A549 treated with ZK216348 at 1 μM for 4 hours (cell line): ENCODE results near the gene APEX1. TPM values are rescaled to one million over a fixed set of nuclear protein-coding genes. Genes with fewer than 3 reads are reported as not detected.

Experiments
- total RNA-seq: library from RNA; stranded (reverse); fragments of 200-300 nt; extraction: Qiagen RNA extraction; gene quantifications from 5 replicates; pipeline ENCODE4 v1.2.3, GENCODE V29; 2022; ENCODE audit warnings: low read depth

APEX1 gene
- 248 to 284 TPM (median 259 TPM) in 5 replicates for total RNA-seq

GRCh38 chr14:20454516-20455354, at the start of gene APEX1, which contains the start of gene OSGEP:
TSS of gene APEX1 (plus strand) at chr14:20455226. CDS start at chr14:20455646, 420 bp downstream.
TSS of gene OSGEP (minus strand) at chr14:20454812. CDS start at chr14:20454683, 129 bp downstream.

GRCh38 chr14:20412876-20413743, 41.9 kb upstream of the APEX1 start, which contains the start of gene TEP1:
TSS of gene TEP1 (minus strand) at chr14:20413501. CDS start at chr14:20408439, 5,062 bp downstream.

GRCh38 chr14:20435582-20436362, 19.3 kb upstream of the APEX1 start, which contains the start of gene KLHL33:
TSS of gene KLHL33 (minus strand) at chr14:20436166. CDS start at chr14:20435811, 355 bp downstream.

GRCh38 chr14:20461225-20462141, 6.5 kb downstream of the APEX1 start, which contains the start of gene PIP4P1:
TSS of gene PIP4P1 (minus strand) at chr14:20461434. CDS start at chr14:20461325, 109 bp downstream.

GRCh38 chr14:20469242-20469889, 14.3 kb downstream of the APEX1 start, which contains the start of gene PNP:
TSS of gene PNP (plus strand) at chr14:20469406. CDS start at chr14:20469525, 119 bp downstream.

Other genes with a start within 250 kb of the APEX1 start
- gene OR11H6, start 231.5 kb upstream of the APEX1 start, total RNA-seq = not detected in 5 replicates
- not detected in 5 replicates for gene OR11H7, start 226.2 kb upstream of the APEX1 start, total RNA-seq
- gene OR11H4, start 215.9 kb upstream of the APEX1 start, total RNA-seq = not detected in 5 replicates
- gene TTC5, start 149.3 kb upstream of the APEX1 start, total RNA-seq = 19.3 to 28.8 TPM (median 20.3 TPM) in 5 replicates
- gene CCNB1IP1, start 121.9 kb upstream of the APEX1 start, total RNA-seq = 36.5 to 60.3 TPM (median 39.8 TPM) in 5 replicates
- gene PARP2, start 111.6 kb upstream of the APEX1 start, total RNA-seq = 19.6 to 28.9 TPM (median 20.4 TPM) in 5 replicates
- 9.1 to 13.3 TPM (median 9.9 TPM) in 5 replicates for gene TEP1, start 41.7 kb upstream of the APEX1 start, total RNA-seq
- gene KLHL33, start 19.1 kb upstream of the APEX1 start, total RNA-seq = not detected in 5 replicates
- 19.0 to 28.9 TPM (median 25.5 TPM) in 5 replicates for gene OSGEP, start 414 bp upstream of the APEX1 start, total RNA-seq
- 26.3 to 41.0 TPM (median 34.0 TPM) in 5 replicates for gene PIP4P1, start 6.2 kb downstream of the APEX1 start, total RNA-seq
- gene PNP, start 14.2 kb downstream of the APEX1 start, total RNA-seq = 148 to 204 TPM (median 152 TPM) in 5 replicates
- gene RNASE10, start 50.3 kb downstream of the APEX1 start, total RNA-seq = 0.20 to 0.40 TPM (median 0.27 TPM) in 5 replicates
- gene RNASE9, start 105.8 kb downstream of the APEX1 start, total RNA-seq = not detected in 5 replicates
- not detected in 5 replicates for gene RNASE11, start 132.8 kb downstream of the APEX1 start, total RNA-seq
- gene RNASE12, start 136.2 kb downstream of the APEX1 start, total RNA-seq = not detected in 5 replicates
- not detected in 5 replicates for gene OR6S1, start 186.5 kb downstream of the APEX1 start, total RNA-seq
- gene RNASE4, start 229.3 kb downstream of the APEX1 start, total RNA-seq = 4.3 to 9.6 TPM (median 7.4 TPM) in 5 replicates
- gene ANG, start 233.5 kb downstream of the APEX1 start, total RNA-seq = 7.8 to 11.1 TPM (median 10.5 TPM) in 5 replicates